Tibial nerve (tissue), 4 donors: ENCODE results near the gene CFAP52. TPM values are rescaled to one million over a fixed set of nuclear protein-coding genes. Genes with fewer than 3 reads are reported as not detected.

Experiments used
- DNase-seq, 2 donors: peaks; one replicate each; pipeline ENCODE4 v3.0.0-alpha.2; 2019; ENCODE audit warnings: low spot score in 2 of 2
- H3K27ac ChIP-seq, 4 donors: fragments of 200-600 bp; sonication (generic) in 3 of 4; one replicate each; pipeline ENCODE4 v1.5.1; 2017 to 2019; ENCODE audit warnings: mild to moderate bottlenecking in 1 of 4
- H3K27me3 ChIP-seq, 2 donors: fragments of 200-600 bp; sonication (generic) in 1 of 2; one replicate each; pipeline versions ENCODE4 v1.5.1 to v1.6.0; 2017 to 2019
- H3K36me3 ChIP-seq, 3 donors: fragments of 200-600 bp; sonication (generic); one replicate each; pipeline ENCODE4 v1.5.1; 2018 to 2019
- H3K4me1 ChIP-seq, 4 donors: fragments of 200-600 bp; sonication (generic) in 3 of 4; one replicate each; pipeline ENCODE4 v1.5.1; 2017 to 2019
- H3K4me3 ChIP-seq, 4 donors: fragments of 200-600 bp; sonication (generic) in 3 of 4; one replicate each; pipeline ENCODE4 v1.5.1; 2017 to 2019; ENCODE audit warnings: mild to moderate bottlenecking in 1 of 4, moderate library complexity in 1 of 4
- H3K9me3 ChIP-seq, 4 donors: fragments of 200-600 bp; sonication (generic) in 3 of 4; one replicate each; pipeline ENCODE4 v1.5.1; 2017 to 2019
- CTCF ChIP-seq, 5 experiments: fragments of 200-600 bp in 3 of 5; fragments of 450-650 bp in 2 of 5; sonication (generic) in 3 of 5; IDR thresholded peaks; one replicate each; pipeline ENCODE4 v1.5.1; 2016 to 2019; ENCODE audit warnings: antibody characterized with exemption in 5 of 5, mild to moderate bottlenecking in 3 of 5, moderate library complexity in 2 of 5
- EP300 ChIP-seq, 2 donors: sonication (generic); formaldehyde crosslinking; IDR thresholded peaks; one replicate each; pipeline ENCODE4 v1.6.1; 2017; ENCODE audit warnings: antibody characterized with exemption in 2 of 2, mild to moderate bottlenecking in 1 of 2
- POLR2A ChIP-seq, 2 donors: fragments of 450-650 bp; IDR thresholded peaks; one replicate each; pipeline ENCODE4 v1.6.1; 2017; ENCODE audit warnings: antibody characterized with exemption in 2 of 2, mild to moderate bottlenecking in 2 of 2, moderate library complexity in 2 of 2
- WGBS, 2 donors: methylation state at CpG; one replicate each; pipeline ENCODE4 v1.1.5; 2018; 5-methylcytosine and 5-hydroxymethylcytosine counted together
- total RNA-seq, 4 donors: library from RNA; depleted of rRNA; stranded (reverse); fragments of >200 nt; gene quantifications; one replicate each; pipeline ENCODE4 v1.1.0, GENCODE V29; 2016

The CFAP52 gene
- total RNA-seq, 4 donors from 2014 or later = 0.22 to 1.6 (median 0.30) TPM; not detected in 1

GRCh38 chr17:9611557-9611956 lies 35.1 kb downstream of the CFAP52 start:
- 71 to 78% methylated on average over 2 of the region's 2 CpGs for WGBS, 2 donors
- H3K4me3 ChIP-seq = no peak overlapping the region

GRCh38 chr17:9612006-9612405 lies 35.6 kb downstream of the CFAP52 start:
- WGBS, 2 donors = 77 to 78% methylated on average over 9 of the region's 9 CpGs

More at GRCh38 chr17:9611557-9611956, 35.1 kb downstream of the CFAP52 start:
- no peak for DNase-seq
- Histone ChIP-seq H3K9me3 (peaks cover 0 to 11% (median 0%) of the 10 kb centered on the region in 4 donors), H3K4me1 (no peaks in the 10 kb centered on the region), H3K27me3 (no peaks in the 10 kb centered on the region), H3K36me3 (no peaks in the 10 kb centered on the region), H3K27ac (no peak overlapping the region)
- TF ChIP-seq CTCF (IDR thresholded peaks at IDR 0.05) (no peak), POLR2A (IDR thresholded peaks at IDR 0.05) (no peak), EP300 (IDR thresholded peaks at IDR 0.05) (no peak)

GRCh38 chr17:9615486-9615885 lies 39.0 kb downstream of the CFAP52 start:
- no peak for DNase-seq
- Histone ChIP-seq H3K4me1 (no peaks in the 10 kb centered on the region), H3K27me3 (no peaks in the 10 kb centered on the region), H3K9me3 (peaks cover 0 to 11% (median 0%) of the 10 kb centered on the region in 4 donors), H3K27ac (no peak overlapping the region), H3K4me3 (no peak overlapping the region), H3K36me3 (no peaks in the 10 kb centered on the region)
- 40 to 43% methylated on average over 2 of the region's 2 CpGs for WGBS, 2 donors
- TF ChIP-seq CTCF (IDR thresholded peaks at IDR 0.05) = no peak
- no peak for TF ChIP-seq EP300 (IDR thresholded peaks at IDR 0.05)
- TF ChIP-seq POLR2A (IDR thresholded peaks at IDR 0.05) = no peak

More at GRCh38 chr17:9612006-9612405, 35.6 kb downstream of the CFAP52 start:
- Histone ChIP-seq H3K36me3 (no peaks in the 10 kb centered on the region), H3K9me3 (peaks cover 0 to 11% (median 0%) of the 10 kb centered on the region in 4 donors), H3K4me1 (no peaks in the 10 kb centered on the region), H3K4me3 (no peak overlapping the region), H3K27ac (no peak overlapping the region), H3K27me3 (no peaks in the 10 kb centered on the region)
- no peak for DNase-seq
- no peak for TF ChIP-seq POLR2A (IDR thresholded peaks at IDR 0.05)
- TF ChIP-seq CTCF (IDR thresholded peaks at IDR 0.05) = no peak
- no peak for TF ChIP-seq EP300 (IDR thresholded peaks at IDR 0.05)

GRCh38 chr17:9622961-9623360 lies 46.5 kb downstream of the CFAP52 start:
- TF ChIP-seq CTCF (IDR thresholded peaks at IDR 0.05) = no peak
- no peak for DNase-seq
- Histone ChIP-seq H3K4me1 (no peaks in the 10 kb centered on the region), H3K27me3 (no peaks in the 10 kb centered on the region), H3K36me3 (no peaks in the 10 kb centered on the region), H3K27ac (no peak overlapping the region), H3K4me3 (no peak overlapping the region), H3K9me3 (peaks cover 0 to 39% (median 5%) of the 10 kb centered on the region in 4 donors)

- no peak overlapping the region for H3K4me3 ChIP-seq
- peaks cover 0 to 27% (median 3%) of the 10 kb centered on the region in 4 donors for H3K9me3 ChIP-seq
- TF ChIP-seq EP300 (IDR thresholded peaks at IDR 0.05) = no peak
- TF ChIP-seq POLR2A (IDR thresholded peaks at IDR 0.05) = no peak
- TF ChIP-seq CTCF (IDR thresholded peaks at IDR 0.05) = no peak
- H3K36me3 ChIP-seq = no peaks in the 10 kb centered on the region
- no peak overlapping the region for H3K27ac ChIP-seq
- no peak for DNase-seq
- 85 to 90% methylated on average over 10 of the region's 10 CpGs for WGBS, 2 donors
- H3K4me1 ChIP-seq = no peaks in the 10 kb centered on the region
- H3K27me3 ChIP-seq = no peaks in the 10 kb centered on the region
These were observed 52.1 kb downstream of the CFAP52 start for GRCh38 chr17:9628509-9628908.
